Activated naive CD8-positive, alpha-beta T cell treated with anti-CD3 and anti-CD28 coated beads for 36 hours (primary cell): ENCODE results near the gene HRK. TPM values are rescaled to one million over a fixed set of nuclear protein-coding genes. Genes with fewer than 3 reads are reported as not detected.
"Not testable (repeated sequence)": the region's sequence is repeated elsewhere in the genome, so short reads cannot be mapped to it uniquely, and the experiment has no call there.

ENCODE experiments used
- DNase-seq: peaks from one replicate; pipeline ENCODE4 v3.0.0; 2021
- H3K27ac Mint-ChIP-seq: one replicate; pipeline ENCODE4 v1.8.0; 2022; ENCODE audit warnings: mild to moderate bottlenecking, moderate library complexity, mixed read lengths
- H3K27me3 Mint-ChIP-seq: one replicate; pipeline ENCODE4 v1.8.0; 2022; ENCODE audit warnings: mild to moderate bottlenecking, mixed read lengths
- H3K36me3 Mint-ChIP-seq: one replicate; pipeline ENCODE4 v1.8.0; 2021; ENCODE audit warnings: mild to moderate bottlenecking, mixed read lengths
- H3K4me1 Mint-ChIP-seq: one replicate; pipeline ENCODE4 v1.8.0; 2021; ENCODE audit warnings: mixed read lengths
- H3K4me3 Mint-ChIP-seq: one replicate; pipeline ENCODE4 v1.8.0; 2022; ENCODE audit warnings: mild to moderate bottlenecking, moderate library complexity, mixed read lengths
- H3K9me3 Mint-ChIP-seq: one replicate; pipeline ENCODE4 v1.8.0; 2022; ENCODE audit warnings: mixed read lengths
- total RNA-seq, 2 experiments: library from RNA; stranded (reverse); gene quantifications; one replicate each; pipeline ENCODE4 v1.2.3, GENCODE V29; 2021

HRK gene
- total RNA-seq, 2 experiments from 2014 or later: not detected

DNA sequence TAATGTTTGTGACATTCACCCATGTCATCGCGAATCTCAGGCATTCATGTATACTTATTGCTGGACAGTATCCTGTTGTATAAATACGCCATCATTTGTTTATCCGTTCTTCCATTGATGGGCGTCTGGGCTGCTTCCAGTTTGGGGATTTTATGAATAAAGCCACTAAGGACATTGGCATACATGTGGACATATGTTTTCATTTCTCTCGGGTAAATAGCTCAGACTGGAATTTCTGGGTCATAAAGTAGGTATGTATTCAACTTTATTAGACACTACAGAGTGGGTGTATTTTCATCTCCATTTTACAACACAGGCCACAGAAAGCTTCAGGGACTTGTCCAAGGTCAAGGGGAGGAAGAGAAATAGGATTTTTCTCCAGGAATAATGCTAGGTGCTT, 48.9 kb downstream of the HRK start:
- Mint-ChIP-seq H3K27me3 (no peaks in the 10 kb centered on the region), H3K9me3 (peaks cover 1% of the 10 kb centered on the region), H3K4me1 (no peaks in the 10 kb centered on the region), H3K27ac (no peak overlapping the region), H3K36me3 (peaks cover 22% of the 10 kb centered on the region), H3K4me3 (no peak overlapping the region)
- no peak for DNase-seq

DNA sequence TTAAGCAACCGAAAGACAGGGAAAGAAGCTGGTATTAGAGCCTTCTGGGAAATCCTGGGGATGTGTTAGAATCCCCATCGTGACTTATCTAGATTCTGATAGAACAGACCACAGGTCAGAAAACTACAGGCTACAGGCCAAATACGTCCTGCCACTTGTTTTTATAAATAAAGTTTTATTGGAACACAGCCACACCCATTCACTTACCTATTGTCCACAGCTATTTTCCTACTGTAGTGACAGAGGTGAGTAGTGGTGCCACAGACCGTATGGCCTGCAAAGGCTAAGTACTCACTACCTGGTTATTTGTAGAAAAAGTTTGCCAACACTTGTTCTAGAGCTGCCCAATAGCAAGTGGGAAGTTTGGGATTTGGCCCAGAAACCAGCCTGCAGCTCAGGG, 53.8 kb downstream of the HRK start:
- no peaks in the 10 kb centered on the region for H3K4me1 Mint-ChIP-seq

DNA sequence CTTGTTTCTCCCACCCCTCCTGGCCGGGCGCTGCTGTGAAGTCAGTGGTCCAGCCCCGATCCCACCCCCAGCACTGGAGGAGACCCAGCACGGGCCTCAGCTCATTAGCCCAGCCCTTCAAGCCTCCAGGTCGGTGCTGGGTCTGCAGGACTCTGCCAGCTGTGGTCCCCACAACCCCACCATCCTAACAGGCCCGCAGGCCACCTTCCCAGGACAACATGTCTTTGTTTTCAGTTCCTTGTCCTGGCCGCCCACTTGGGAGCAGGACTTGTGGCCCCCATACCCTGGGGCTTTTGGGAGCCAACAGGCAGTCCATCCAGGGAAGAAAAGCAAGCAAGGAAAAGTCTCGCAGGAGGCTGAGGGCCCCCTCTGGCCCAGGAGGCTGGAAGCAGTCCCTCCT, 60.0 kb downstream of the HRK start:
- H3K4me1 Mint-ChIP-seq: peaks cover 15% of the 10 kb centered on the region
- H3K27ac Mint-ChIP-seq: no peak overlapping the region
- H3K27me3 Mint-ChIP-seq: no peaks in the 10 kb centered on the region
- DNase-seq: no peak
- peaks cover 2% of the 10 kb centered on the region for H3K9me3 Mint-ChIP-seq
- H3K4me3 Mint-ChIP-seq: no peak overlapping the region
- H3K36me3 Mint-ChIP-seq: peaks cover 8% of the 10 kb centered on the region

More for the DNA sequence above, 53.8 kb downstream of the HRK start:
- DNase-seq: no peak
- H3K4me3 Mint-ChIP-seq: no peak overlapping the region
- no peaks in the 10 kb centered on the region for H3K27me3 Mint-ChIP-seq
- peaks cover 2% of the 10 kb centered on the region for H3K9me3 Mint-ChIP-seq
- no peak overlapping the region for H3K27ac Mint-ChIP-seq
- H3K36me3 Mint-ChIP-seq: peaks cover 10% of the 10 kb centered on the region

DNA sequence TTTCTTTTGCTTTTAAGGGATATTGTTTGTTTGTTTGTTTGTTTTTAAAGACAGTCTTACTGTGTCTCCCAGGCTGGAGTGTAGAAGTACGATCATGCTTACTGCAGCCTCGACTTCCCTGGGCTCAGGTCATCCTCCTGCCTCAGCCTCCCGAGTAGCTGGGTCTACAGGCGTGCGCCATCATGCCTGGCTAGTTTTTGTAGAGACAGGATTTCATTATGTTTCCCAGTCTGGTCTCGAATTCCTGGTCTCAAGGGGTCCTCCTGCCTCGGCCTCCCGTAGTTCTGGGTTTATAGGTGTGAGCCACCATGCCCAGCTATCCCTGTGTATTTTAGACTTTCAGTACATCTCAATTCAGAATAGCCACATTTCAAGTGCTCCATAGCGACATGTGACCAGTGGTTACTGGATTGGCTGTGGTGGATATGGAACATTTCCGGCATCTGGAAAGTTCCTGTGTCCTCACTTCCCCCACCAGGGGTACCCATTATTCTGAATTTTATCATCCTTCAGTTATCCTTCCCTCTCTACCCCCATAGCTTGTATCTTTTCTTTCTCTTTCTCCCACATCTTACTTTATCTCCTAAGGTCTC, 61.1 kb downstream of the HRK start:
- peaks cover 15% of the 10 kb centered on the region for H3K4me1 Mint-ChIP-seq
- H3K27ac Mint-ChIP-seq: no peak overlapping the region

DNA sequence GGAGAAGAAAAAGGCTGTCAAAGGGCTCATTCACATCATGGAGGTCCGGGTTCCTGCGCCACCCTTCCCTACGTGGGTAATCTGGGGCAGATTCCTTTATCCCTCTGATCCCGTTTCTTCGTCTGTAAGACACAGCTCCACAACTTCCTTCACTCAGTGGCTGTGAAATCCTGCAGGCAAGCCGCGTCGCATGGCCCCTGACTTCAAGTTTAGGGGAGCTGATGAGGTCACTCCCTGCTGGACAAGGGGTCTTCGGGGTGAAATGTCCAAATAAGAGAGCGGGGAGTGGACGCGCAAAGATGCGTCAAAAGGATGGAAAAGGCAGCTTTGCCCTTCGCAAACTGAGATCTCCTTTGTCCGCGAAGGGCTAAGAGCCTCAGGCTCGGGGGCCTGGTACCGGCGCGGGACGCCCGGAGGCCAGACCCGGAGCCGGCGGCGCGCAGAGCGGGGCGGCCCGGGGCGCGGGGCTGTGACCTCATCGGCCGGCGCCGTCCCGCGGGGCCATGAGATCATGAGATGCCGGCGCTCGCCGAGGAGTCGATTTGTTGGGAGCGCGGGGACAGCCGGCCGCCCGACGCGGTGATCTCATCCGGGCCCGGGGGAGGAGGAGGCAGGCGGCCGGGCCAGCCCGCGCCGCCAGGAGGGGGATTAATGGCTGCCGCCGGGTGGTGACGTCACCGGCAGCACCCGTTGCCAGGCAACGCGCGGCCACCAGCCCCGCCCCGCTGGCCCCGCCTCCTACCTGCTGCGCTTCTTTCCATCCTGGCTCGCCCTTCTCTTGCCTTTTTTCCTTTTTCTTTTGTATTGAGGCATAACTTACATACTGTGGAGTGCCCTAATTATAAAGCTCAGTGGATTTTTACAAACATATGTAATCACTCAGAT, 62.1 kb downstream of the HRK start:
- Mint-ChIP-seq H3K9me3 (no peaks in the 10 kb centered on the region), H3K27me3 (no peaks in the 10 kb centered on the region), H3K27ac (peak overlapping the region; percentile 94), H3K4me1 (peaks cover 15% of the 10 kb centered on the region), H3K4me3 (peak overlapping the region; percentile 92), H3K36me3 (no peaks in the 10 kb centered on the region)
- DNase-seq: peak; percentile 92

More for the DNA sequence above, 61.1 kb downstream of the HRK start:
- peak overlapping the region; percentile 40 for H3K4me3 Mint-ChIP-seq
- H3K9me3 Mint-ChIP-seq: peaks cover 2% of the 10 kb centered on the region
- no peak for DNase-seq
- peaks cover 2% of the 10 kb centered on the region for H3K36me3 Mint-ChIP-seq
- no peaks in the 10 kb centered on the region for H3K27me3 Mint-ChIP-seq

DNA sequence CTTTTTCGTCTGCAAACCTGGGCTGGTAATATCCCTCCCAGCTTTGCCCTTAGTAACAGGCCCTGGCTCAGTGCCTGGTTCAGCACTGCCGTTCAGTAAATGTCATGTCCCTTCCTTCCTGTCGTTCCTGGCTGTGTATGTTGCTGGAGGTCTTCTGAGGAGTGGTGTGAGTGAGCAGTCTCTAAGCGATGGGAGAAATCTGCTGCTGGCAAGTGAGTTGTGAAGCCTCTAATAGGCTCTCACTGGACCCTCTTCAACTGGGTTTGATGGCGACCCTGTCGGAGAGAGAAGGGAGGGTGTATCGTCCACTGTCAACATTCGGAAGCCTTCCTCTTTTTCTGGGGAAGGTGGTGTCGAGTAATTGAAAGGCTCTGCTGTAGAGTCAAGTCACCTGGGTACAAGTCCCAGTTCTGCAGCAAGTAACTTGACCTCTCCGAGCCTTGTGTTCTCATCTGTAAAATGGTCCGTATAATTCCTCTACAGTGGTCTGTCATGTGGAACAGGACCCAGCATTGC, 62.8 kb downstream of the HRK start:
- Mint-ChIP-seq H3K4me1 (peaks cover 15% of the 10 kb centered on the region), H3K4me3 (peak overlapping the region; percentile 92), H3K27ac (peak overlapping the region; percentile 94), H3K27me3 (no peaks in the 10 kb centered on the region), H3K36me3 (no peaks in the 10 kb centered on the region), H3K9me3 (no peaks in the 10 kb centered on the region)
- peak; percentile 30 for DNase-seq

DNA sequence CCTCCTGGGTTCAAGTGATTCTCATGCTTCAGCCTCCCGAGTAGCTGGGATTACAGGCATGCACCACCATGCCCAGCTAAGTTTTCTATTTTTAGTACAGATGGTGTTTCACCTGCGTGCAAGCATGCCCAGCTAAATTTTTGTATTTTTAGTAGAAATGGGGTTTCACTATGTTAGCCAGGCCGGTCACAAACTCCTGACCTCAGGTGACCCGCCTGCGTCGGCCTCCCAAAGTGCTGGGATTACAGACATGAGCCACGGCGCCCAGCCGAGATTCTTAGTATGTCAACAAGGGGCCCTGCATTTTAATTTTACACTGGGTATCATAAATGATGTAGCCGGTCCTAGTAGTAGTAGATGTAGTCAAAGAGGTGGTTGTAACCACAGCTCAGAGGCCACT, 66.5 kb downstream of the HRK start:
- not testable (repeated sequence) for H3K9me3 Mint-ChIP-seq, H3K4me3 Mint-ChIP-seq, DNase-seq, H3K27me3 Mint-ChIP-seq, H3K36me3 Mint-ChIP-seq, H3K27ac Mint-ChIP-seq
- H3K4me1 Mint-ChIP-seq: peaks cover 12% of the 10 kb centered on the region

DNA sequence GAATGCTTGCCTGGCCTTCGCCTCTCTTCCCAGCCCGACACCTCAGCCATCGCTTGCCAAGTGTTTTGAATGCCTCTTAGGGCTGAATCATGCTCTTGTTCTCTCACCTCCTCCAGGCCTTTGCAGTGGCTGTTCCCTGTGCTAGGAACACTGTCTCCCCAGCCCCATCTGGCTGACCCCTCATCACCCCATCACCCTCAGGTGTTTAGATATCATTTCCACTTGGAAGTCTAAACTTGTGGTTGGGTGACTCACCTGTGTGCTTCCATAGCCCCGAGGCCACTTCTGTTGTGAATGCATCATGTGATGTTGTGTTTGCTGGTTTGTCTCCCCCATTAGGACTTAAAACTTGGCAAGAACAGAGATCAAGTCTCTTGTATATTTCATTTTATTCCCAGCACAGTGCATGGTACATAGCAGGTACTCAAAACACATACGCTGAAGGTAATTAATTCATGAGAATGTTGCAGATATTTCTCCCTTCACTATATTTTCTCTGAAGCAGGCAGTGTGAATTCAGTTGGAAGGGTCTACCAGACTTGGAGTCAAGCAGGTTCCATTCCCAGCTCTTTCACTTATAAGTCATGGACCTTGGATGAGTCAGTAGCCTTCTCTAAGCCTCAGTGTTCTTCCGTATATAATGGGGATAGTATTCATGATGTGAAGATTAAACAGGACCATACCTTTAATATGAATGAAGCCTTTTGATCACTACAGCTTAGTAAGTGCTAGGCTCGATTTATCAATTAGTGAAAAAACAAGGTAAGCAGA, 67.8 kb downstream of the HRK start:
- no peaks in the 10 kb centered on the region for H3K9me3 Mint-ChIP-seq

DNA sequence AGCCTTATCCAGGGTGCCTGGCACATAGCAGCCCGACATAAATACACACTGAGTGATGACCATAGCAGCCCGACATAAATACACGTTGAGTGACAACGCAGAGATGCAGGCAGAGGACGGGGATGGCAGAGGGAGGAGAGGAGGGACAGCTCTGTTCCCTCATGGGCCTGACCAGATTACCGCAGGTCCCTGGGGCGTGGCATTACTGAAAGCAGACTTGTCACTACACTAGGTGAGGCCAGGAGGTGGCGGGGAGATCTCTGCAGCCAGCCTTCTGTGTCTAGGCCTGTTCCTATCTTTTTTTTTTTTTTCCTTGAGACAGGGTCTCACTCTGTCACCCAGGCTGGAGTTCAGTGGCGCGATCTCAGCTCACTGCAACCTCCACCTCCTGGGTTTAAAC, 69.0 kb downstream of the HRK start:
- H3K9me3 Mint-ChIP-seq: no peaks in the 10 kb centered on the region
- no peaks in the 10 kb centered on the region for H3K36me3 Mint-ChIP-seq
- no peak for DNase-seq
- no peaks in the 10 kb centered on the region for H3K27me3 Mint-ChIP-seq
- no peak overlapping the region for H3K4me3 Mint-ChIP-seq
- no peak overlapping the region for H3K27ac Mint-ChIP-seq
- H3K4me1 Mint-ChIP-seq: no peaks in the 10 kb centered on the region

More for the DNA sequence above, 67.8 kb downstream of the HRK start:
- Mint-ChIP-seq H3K4me3 (no peak overlapping the region), H3K36me3 (no peaks in the 10 kb centered on the region), H3K27me3 (no peaks in the 10 kb centered on the region), H3K27ac (no peak overlapping the region), H3K4me1 (peaks cover 8% of the 10 kb centered on the region)
- DNase-seq: no peak

DNA sequence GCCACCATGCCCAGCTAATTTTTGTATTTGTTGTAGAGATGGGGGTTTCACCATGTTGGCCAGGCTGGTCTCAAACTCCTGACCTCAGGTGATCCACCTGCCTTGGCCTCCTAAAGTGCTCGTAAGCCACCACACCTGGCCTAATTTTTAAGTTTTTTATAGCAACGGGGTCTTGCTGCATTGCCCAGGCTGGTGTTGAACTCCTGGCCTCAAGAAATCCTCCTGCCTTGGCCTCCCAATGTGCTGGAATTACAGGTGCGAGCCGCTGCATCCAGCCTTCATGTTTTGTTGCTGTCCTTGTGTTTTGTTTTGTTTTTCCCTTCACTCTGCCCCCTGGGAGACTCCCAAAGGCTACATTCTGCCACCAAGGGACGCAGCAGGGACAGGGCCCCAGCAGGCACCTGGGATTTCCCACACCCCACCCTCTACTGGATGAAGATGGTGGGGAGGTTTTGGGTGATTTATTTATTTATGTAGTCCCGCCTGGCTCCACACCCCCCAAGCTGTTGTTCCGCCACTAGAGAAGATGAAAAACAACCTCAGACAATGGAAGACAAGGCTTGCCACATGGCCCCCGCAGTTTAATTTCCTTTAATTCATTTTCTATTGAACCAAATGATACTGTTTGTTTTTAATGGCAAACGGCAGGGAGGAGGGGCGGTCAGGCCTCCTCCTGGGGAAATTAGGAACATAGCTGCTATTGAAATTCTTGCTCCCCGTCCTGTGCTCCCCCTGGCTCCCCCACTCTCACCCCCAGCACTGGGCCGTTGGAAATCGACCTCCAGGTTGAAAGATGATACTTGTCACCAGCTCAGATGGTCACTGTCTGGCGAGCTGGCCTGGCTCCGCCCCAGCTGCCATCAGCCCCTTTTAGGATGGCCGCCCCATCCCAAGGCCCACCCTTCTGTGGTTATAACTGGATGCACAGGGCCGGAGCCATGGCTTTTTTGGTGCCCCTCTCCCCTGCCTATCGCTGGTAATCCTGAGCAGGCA, 72.8 kb downstream of the HRK start:
- Mint-ChIP-seq H3K4me3 (no peak overlapping the region), H3K27me3 (no peaks in the 10 kb centered on the region), H3K36me3 (peaks cover under 1% of the 10 kb centered on the region), H3K4me1 (peaks cover 1% of the 10 kb centered on the region), H3K9me3 (no peaks in the 10 kb centered on the region), H3K27ac (no peak overlapping the region)
- no peak for DNase-seq

DNA sequence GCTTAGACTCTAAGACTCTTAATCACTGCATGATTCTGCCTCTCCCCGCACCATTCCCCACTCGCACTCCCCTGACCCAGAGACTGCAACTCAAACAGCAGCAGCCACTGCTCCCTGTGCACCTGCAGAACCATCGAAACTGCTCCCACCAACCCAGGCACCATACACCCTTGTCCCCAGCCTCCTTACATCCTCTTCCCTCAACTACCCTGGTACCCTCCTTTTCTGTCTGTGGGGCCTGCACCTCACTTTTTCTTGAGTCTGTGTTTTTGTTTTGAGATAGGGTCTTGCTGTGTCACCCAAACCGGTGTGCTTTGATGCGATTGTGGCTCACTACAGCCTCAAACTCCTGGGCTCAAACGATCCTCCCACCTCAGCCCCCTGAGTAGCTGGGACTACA, 73.7 kb downstream of the HRK start:
- peaks cover 2% of the 10 kb centered on the region for H3K4me1 Mint-ChIP-seq
- H3K27ac Mint-ChIP-seq: no peak overlapping the region
- DNase-seq: no peak
- H3K4me3 Mint-ChIP-seq: no peak overlapping the region
- no peaks in the 10 kb centered on the region for H3K27me3 Mint-ChIP-seq
- no peaks in the 10 kb centered on the region for H3K9me3 Mint-ChIP-seq
- peaks cover 2% of the 10 kb centered on the region for H3K36me3 Mint-ChIP-seq

DNA sequence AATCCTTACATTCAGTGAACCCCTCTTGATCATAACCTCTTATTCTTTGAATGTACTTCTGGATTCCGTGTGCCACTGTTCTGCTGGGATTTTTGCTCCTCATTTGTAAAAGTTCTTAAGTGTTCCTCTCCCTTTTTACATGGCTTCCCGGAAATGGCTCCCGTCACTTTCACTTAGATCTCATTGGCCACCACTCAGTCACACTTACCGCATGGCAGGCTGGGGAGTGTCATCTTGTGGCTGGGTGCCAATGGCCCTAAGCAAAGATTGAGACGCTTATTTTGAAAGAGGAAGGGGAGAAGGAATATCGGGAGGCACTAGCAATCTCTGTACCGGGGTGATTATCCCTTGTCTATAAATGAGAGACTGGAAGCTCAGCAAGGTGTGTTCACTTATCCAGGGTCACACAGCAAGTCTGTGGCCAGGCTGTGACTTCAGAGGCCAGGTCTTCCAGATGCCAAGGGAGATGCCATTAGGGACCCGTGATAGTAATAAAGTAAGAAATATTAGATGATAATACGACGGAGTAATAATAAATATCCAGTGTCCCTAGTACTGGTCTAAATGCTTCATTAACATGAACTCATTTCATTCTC, 74.3 kb downstream of the HRK start:
- Mint-ChIP-seq H3K36me3 (peaks cover 2% of the 10 kb centered on the region), H3K27ac (no peak overlapping the region), H3K4me3 (no peak overlapping the region), H3K27me3 (no peaks in the 10 kb centered on the region), H3K4me1 (peaks cover 2% of the 10 kb centered on the region), H3K9me3 (no peaks in the 10 kb centered on the region)
- no peak for DNase-seq
